ENCODE results near the gene MAPKAP1.

GRCh38 chr9:125495172-125496119 is 211.6 kb downstream of the MAPKAP1 start:
- TF ChIP-seq RAD21 (IDR thresholded peaks at IDR 0.05; ENCODE audit: low read depth) (no peak), EP300 (IDR thresholded peaks at IDR 0.05; ENCODE audit: borderline replicate concordance) (no peak), CREB1 (IDR thresholded peaks at IDR 0.05; ENCODE audit: low read depth) (no peak), EGR1 (IDR thresholded peaks at IDR 0.05) (no peak), MAX (IDR thresholded peaks at IDR 0.05) (no peak)
